ENCODE results near the gene PHTF2.

- TF ChIP-seq, protein P1, sequence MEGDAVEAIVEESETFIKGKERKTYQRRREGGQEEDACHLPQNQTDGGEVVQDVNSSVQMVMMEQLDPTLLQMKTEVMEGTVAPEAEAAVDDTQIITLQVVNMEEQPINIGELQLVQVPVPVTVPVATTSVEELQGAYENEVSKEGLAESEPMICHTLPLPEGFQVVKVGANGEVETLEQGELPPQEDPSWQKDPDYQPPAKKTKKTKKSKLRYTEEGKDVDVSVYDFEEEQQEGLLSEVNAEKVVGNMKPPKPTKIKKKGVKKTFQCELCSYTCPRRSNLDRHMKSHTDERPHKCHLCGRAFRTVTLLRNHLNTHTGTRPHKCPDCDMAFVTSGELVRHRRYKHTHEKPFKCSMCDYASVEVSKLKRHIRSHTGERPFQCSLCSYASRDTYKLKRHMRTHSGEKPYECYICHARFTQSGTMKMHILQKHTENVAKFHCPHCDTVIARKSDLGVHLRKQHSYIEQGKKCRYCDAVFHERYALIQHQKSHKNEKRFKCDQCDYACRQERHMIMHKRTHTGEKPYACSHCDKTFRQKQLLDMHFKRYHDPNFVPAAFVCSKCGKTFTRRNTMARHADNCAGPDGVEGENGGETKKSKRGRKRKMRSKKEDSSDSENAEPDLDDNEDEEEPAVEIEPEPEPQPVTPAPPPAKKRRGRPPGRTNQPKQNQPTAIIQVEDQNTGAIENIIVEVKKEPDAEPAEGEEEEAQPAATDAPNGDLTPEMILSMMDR (IDR thresholded peaks at IDR 0.05; ENCODE audit: borderline replicate concordance, extremely low read depth, low read length, poor library complexity, severe bottlenecking) = no peak
- TF ChIP-seq EZH2 (IDR thresholded peaks at IDR 0.05; ENCODE audit: borderline replicate concordance, low read depth, low read length, severe bottlenecking) = no peak
These were observed 15.0 kb upstream of the PHTF2 start for GRCh38 chr7:77783545-77783944.

Measured in DND-41 (cell line).